ENCODE data around the gene LITAF. TPM values are rescaled to one million over a fixed set of nuclear protein-coding genes. Genes with fewer than 3 reads are reported as not detected.

LITAF gene
- total RNA-seq, 2 donors from 2014 or later: 36.6 to 62.9 TPM

- no peak for TF ChIP-seq CTCF (conservative IDR thresholded peaks at IDR 0.05)
- Histone ChIP-seq H3K36me3 (ENCODE audit: control insufficient read depth, insufficient read depth, low read length) (no peaks in the 10 kb centered on the region), H3K4me3 (ENCODE audit: low read length) (no peak overlapping the region), H3K27ac (ENCODE audit: low read depth, low read length) (no peak overlapping the region), H3K27me3 (ENCODE audit: control insufficient read depth, insufficient read depth, low read length, poor library complexity, severe bottlenecking) (no peaks in the 10 kb centered on the region), H3K9ac (ENCODE audit: extremely low read depth, low read length, poor library complexity, severe bottlenecking) (no peak overlapping the region), H3K9me3 (ENCODE audit: control insufficient read depth, low read length) (no peaks in the 10 kb centered on the region), H3K4me1 (ENCODE audit: control insufficient read depth, insufficient read depth, low read length) (peaks cover 4% of the 10 kb centered on the region)
- Mint-ChIP-seq H3K36me3 (ENCODE audit: low read depth) (no peaks in the 10 kb centered on the region), H3K4me1 (peaks cover 5% of the 10 kb centered on the region), H3K4me3 (no peak overlapping the region), H3K27ac (no peak overlapping the region), H3K9me3 (no peaks in the 10 kb centered on the region), H3K27me3 (ENCODE audit: insufficient read depth) (no peaks in the 10 kb centered on the region)
- 91 to 96% methylated on average over 11 to 15 of the region's 15 CpGs for WGBS, 2 experiments (ENCODE audit: insufficient coverage in 1 of 2, insufficient read length in 1 of 2)
- no peak for DNase-seq
Observed at GRCh38 chr16:11627822-11628457, 41.2 kb upstream of the LITAF start.

GRCh38 chr16:11627292-11627663, 40.6 kb upstream of the LITAF start:
- H3K27me3 Mint-ChIP-seq (ENCODE audit: insufficient read depth): no peaks in the 10 kb centered on the region
- no peak for TF ChIP-seq CTCF (conservative IDR thresholded peaks at IDR 0.05)
- DNase-seq: no peak
- no peak overlapping the region for H3K9ac ChIP-seq (ENCODE audit: extremely low read depth, low read length, poor library complexity, severe bottlenecking)
- no peaks in the 10 kb centered on the region for H3K36me3 ChIP-seq (ENCODE audit: control insufficient read depth, insufficient read depth, low read length)
- 95 to 100% methylated on average over 5 of the region's 5 CpGs for WGBS, 2 experiments (ENCODE audit: insufficient coverage in 1 of 2, insufficient read length in 1 of 2)
- no peaks in the 10 kb centered on the region for H3K9me3 ChIP-seq (ENCODE audit: control insufficient read depth, low read length)
- peaks cover 2% of the 10 kb centered on the region for H3K4me1 Mint-ChIP-seq
- H3K36me3 Mint-ChIP-seq (ENCODE audit: low read depth): no peaks in the 10 kb centered on the region
- H3K27ac Mint-ChIP-seq: no peak overlapping the region
- H3K4me3 ChIP-seq (ENCODE audit: low read length): no peak overlapping the region
- no peak overlapping the region for H3K4me3 Mint-ChIP-seq
- no peaks in the 10 kb centered on the region for H3K9me3 Mint-ChIP-seq
- H3K27ac ChIP-seq (ENCODE audit: low read depth, low read length): no peak overlapping the region
- no peaks in the 10 kb centered on the region for H3K27me3 ChIP-seq (ENCODE audit: control insufficient read depth, insufficient read depth, low read length, poor library complexity, severe bottlenecking)
- H3K4me1 ChIP-seq (ENCODE audit: control insufficient read depth, insufficient read depth, low read length): no peaks in the 10 kb centered on the region

- WGBS, 2 experiments (ENCODE audit: insufficient coverage in 1 of 2, insufficient read length in 1 of 2): 93 to 97% methylated on average over 10 to 16 of the region's 16 CpGs
- no peaks in the 10 kb centered on the region for H3K36me3 Mint-ChIP-seq (ENCODE audit: low read depth)
- no peak for TF ChIP-seq CTCF (conservative IDR thresholded peaks at IDR 0.05)
- no peak overlapping the region for H3K4me3 Mint-ChIP-seq
- no peak for DNase-seq
- H3K4me1 Mint-ChIP-seq: peaks cover 4% of the 10 kb centered on the region
- no peaks in the 10 kb centered on the region for H3K27me3 Mint-ChIP-seq (ENCODE audit: insufficient read depth)
- Histone ChIP-seq H3K4me1 (ENCODE audit: control insufficient read depth, insufficient read depth, low read length) (no peaks in the 10 kb centered on the region), H3K4me3 (ENCODE audit: low read length) (no peak overlapping the region), H3K27ac (ENCODE audit: low read depth, low read length) (no peak overlapping the region), H3K9ac (ENCODE audit: extremely low read depth, low read length, poor library complexity, severe bottlenecking) (no peak overlapping the region), H3K9me3 (ENCODE audit: control insufficient read depth, low read length) (no peaks in the 10 kb centered on the region), H3K36me3 (ENCODE audit: control insufficient read depth, insufficient read depth, low read length) (no peaks in the 10 kb centered on the region), H3K27me3 (ENCODE audit: control insufficient read depth, insufficient read depth, low read length, poor library complexity, severe bottlenecking) (no peaks in the 10 kb centered on the region)
- no peaks in the 10 kb centered on the region for H3K9me3 Mint-ChIP-seq
- no peak overlapping the region for H3K27ac Mint-ChIP-seq
Observed at GRCh38 chr16:11626657-11627291, 40.1 kb upstream of the LITAF start.
